ENCODE measurements around the gene CDH24.

The CDH24 gene

DNA sequence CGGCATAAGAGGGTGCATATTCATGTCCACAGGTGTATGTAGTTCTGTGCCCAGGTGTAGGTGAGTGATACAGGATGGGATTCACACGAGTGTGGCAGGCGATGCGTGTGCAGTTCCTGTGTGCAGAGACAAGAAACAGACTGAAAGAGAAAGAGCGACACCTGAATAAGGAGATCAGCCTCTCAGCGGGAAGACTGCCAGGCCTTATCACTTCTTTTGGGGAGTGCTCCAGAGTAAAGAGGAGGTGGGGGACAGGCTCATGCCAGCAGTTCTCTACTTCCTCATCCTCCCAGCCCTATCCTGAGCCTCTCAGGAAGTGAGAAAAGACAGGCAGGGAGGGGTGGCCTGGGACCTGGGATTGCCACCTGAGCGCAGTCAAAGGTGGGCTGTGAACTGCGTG, 12.5 kb downstream of the CDH24 start:
- no peak for DNase-seq (ENCODE audit: low spot score)
- FAIRE-seq: no peak

DNA sequence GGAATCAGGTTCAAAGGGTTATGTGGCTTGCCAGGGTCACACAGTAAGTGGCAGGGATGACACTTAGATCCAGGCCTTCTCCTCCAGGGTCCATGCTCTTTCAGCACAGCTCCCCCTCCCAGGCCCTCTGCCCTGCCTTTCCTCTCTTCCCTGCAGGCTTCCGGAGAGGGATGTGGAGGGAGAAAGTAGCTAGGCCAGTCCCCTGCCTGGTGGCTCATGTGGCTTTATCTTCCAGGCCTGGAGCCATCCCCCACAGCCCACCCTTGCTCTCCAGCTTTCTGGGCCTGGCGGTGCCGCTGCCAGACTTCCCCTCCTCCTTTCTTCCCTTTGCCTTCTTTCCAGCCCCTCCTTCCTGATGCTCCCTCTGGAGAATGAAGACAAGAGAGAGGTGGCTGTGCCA, 13.6 kb downstream of the CDH24 start:
- DNase-seq (ENCODE audit: low spot score) (no peak), FAIRE-seq (no peak)

DNA sequence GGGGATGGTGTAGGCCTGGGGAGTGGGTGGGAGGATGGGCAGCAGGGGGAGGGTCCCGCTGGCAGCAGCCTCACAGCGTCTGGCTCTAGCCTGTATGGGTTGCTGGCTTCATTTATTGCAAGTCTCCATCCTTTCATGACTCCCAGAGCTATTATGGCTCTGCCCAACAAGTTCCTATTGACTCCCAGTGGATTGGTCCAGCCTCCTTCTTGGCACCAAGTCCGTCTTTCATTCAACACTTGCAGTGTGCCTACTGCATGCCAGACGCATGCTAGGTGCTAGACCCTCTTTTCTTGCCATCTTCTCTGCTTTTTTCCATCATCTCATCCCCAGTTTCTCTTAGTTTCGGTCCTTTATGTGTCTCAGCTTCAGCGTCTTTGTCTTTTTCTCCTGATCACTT, 14.2 kb downstream of the CDH24 start:
- no peak for DNase-seq (ENCODE audit: low spot score)

DNA sequence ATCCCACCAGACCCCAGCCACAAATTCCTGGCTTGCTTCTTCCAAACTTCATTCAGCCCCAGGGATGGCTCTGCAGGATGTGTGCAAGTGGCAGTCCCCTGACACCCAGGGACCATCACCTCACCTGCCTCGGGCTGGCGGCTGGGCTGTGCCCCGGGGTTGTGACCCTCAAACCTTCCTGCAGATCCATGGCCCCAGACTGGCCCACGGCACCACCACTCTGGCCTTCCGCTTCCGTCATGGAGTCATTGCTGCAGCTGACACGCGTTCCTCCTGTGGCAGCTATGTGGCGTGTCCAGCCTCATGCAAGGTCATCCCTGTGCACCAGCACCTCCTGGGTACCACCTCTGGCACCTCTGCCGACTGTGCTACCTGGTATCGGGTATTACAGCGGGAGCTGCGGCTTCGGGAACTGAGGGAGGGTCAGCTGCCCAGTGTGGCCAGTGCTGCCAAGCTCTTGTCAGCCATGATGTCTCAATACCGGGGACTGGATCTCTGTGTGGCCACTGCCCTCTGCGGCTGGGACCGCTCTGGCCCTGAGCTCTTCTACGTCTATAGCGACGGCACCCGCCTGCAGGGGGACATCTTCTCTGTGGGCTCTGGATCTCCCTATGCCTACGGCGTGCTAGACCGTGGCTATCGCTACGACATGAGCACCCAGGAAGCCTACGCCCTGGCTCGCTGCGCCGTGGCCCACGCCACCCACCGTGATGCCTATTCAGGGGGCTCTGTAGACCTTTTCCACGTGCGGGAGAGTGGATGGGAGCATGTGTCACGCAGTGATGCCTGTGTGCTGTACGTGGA, 15.0 kb downstream of the CDH24 start, which contains the start of gene PSMB11:
TSS of gene PSMB11 (plus strand) at position 51 of the 804 bp plus-strand sequence. CDS start at position 65, 14 bp downstream.
- DNase-seq (ENCODE audit: low spot score) (no peak), FAIRE-seq (peak; percentile 56)

More for the DNA sequence above, 14.2 kb downstream of the CDH24 start:
- FAIRE-seq: no peak

DNA sequence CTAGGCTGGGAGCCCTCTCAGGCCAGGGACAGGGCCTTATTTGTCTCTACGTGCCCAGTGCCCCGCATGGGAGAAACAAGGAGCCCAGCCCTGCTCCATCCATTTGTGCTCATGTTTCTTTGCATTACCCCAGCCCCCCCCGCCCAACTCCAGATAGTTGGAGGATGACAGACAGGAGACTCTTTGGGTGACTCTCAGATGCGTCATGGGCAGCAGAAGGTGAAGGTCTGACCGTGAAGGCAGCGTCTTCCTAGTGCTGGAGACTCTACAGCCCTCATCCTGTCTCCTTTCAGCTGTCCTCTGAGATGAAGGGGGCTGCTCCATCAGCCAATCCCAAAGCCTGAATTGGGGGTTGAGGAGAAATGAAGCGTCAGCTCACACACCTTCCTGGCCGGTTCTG, 15.6 kb downstream of the CDH24 start:
- FAIRE-seq: no peak
- no peak for DNase-seq (ENCODE audit: low spot score)

DNA sequence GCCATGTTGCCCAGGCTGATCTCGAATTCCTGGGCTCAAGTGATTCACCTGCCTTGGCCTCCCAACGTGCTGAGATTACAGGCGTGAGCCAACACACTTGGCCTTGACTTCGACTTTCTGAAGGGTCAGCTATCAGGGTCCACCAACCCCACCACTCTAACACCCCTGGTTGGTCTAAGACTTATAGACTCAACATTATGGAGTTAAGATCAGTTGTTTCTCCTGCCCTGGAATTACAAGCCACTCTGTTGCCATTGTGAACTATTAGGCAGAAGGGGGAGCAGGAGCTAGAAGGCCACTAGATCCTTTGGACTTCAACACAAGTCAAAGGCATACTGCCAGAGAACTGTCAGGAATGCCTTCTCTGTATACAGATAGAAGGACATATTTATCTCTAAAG, 17.2 kb downstream of the CDH24 start:
- FAIRE-seq (no peak), DNase-seq (ENCODE audit: low spot score) (no peak)

DNA sequence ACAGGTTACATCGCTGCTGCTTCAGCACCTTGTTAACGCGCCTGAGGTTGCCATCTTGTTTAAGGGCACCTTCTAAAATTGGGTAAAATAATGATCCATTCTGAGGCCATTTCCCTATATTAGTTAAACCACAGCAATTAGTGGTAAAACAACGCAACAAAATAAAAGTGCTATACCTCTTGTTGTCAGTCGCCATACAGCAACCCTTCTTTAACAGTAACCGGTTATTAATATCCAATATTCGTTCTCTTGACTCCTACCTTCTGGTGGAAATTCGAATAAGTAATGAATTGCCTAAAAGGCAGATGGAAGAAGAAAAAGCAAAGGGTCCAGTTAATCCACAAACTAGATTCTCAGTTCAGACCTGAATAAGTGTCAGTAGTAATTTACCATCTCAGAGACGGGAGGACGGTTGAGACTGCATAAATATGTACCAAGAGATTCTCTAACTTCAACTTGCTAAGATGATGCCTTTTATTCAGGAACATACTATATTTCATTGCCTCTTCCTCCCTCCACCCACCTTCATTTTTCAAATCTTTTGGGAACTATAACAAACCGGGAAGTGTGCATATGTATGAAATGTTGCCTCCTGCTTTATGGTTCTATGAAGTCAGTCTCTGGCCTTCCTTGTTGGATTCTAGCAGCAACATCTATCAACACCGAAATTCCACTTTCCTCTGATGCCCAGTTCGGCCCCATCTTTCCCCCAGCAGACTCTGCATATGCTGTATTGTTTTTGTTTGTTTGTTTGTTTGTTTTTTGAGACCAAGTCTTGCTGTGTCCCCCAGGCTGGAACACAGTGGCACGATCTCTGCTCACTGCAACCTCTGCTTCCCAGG, 21.8 kb downstream of the CDH24 start:
- no peak for FAIRE-seq

DNA sequence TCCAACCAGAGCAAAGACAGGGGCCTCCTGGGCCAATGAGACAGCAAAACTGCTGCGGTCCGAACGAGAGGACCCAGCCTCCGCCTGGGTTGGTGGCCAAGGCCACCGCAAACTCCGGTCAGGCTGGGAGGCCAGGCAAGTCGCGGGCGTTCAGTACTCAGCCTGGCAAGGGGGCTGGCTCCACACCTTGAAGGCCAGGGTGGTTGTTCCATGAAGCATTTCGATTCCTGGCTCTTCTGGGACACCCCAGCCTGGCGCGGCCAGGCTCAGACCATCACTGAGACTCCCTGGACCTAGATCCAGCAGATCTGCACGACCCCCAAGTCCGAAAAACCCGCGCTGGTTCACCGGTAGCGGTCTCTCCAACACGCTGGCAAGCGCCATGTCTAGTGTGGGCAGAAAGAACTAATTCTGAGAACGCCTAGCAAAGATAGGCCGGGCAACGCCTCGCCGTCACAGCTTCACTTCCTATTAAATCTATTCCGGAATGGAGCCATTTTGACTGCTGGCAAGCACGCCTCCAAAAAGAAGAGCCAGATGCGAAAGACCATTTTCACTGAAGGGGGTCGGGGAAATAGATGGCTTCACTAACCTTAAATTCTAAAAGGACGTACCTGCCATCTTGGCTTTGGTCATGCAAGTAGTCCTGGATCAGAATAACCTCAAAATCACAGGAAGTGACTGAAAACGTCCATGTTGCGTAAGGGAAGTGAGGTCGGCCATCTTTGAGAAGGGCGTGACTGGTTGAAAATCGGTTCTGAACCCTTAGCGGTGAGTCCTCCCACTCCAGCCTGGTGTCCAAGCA, 22.6 kb downstream of the CDH24 start, which contains the start of gene PSMB5:
TSS of gene PSMB5 (minus strand) at position 403 of the 805 bp plus-strand sequence. CDS start at position 384, 19 bp downstream.
- peak; percentile 91 for DNase-seq (ENCODE audit: low spot score)
- no peak for FAIRE-seq

More for the DNA sequence above, 21.8 kb downstream of the CDH24 start:
- no peak for DNase-seq (ENCODE audit: low spot score)

DNA sequence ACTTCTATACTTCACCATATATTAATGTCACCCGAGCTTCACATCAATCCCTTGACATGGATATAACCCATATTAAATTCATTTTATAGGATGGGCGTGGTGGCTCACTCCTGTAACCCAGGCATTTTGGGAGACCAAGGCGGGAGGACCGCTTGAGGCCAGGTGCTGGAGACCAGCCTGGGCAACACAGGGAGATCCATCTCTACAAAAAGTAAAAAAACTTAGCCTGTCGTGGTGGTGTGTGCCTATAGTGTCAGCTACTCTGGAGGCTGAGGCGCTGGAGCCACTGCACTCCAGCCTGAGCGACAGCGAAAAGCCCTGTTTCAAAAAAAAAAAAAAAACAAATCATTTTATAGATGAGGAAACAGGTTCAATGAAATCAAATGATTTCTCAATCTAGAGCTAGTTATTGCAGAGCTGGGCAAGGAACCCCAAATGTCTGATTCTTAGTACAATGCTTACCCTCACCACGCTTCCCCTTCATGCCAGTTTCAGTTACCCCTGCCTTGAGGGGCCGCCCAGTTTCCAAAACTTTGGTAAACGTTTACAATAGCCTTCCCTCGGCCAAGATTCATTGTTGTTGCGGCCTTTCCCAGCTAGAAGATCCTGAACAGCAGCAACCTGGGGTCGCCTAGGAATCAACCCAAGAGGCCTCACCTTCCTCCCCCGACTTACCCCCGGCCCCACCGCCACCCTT, 23.4 kb downstream of the CDH24 start:
- FAIRE-seq (no peak), DNase-seq (ENCODE audit: low spot score) (no peak)

DNA sequence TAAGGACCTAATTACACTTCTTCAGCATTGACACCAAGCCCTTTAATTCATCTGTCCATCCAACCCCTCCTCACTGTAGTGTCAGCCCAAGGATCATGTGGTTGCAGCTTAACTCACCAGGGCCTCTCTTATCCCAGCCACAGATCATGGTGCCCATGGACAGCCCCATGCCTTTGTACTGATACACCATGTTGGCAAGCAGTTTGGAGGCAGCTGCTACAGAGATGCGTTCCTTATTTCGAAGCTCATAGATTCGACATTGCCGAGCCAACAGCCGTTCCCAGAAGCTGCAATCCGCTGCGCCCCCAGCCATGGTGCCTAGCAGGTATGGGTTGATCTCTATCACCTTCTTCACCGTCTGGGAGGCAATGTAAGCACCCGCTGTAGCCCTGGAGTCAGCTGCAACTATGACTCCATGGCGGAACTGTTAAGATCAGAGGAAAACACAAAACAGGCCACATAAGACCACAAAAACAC, 24.0 kb downstream of the CDH24 start:
- FAIRE-seq (no peak), DNase-seq (ENCODE audit: low spot score) (no peak)

DNA sequence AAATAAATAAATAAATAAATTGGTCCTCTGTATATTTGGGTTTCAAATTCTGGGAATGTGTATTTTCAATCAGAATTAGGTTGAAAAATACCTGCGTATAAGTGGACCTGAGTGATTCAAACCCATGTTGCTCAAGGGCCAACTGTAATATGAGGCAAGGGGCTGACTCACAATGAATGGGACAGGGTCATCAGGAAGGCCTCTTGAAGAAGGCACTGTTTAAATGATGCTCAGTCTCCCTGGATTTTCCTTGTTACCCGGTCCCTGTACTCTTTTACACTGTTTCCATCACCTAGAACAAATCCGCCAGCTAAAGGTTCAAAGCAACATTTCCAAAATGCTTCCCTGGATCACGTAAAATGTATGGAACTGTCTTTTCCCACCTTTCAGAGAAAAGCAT, 26.4 kb downstream of the CDH24 start:
- DNase-seq (ENCODE audit: low spot score): no peak
- no peak for FAIRE-seq

DNA sequence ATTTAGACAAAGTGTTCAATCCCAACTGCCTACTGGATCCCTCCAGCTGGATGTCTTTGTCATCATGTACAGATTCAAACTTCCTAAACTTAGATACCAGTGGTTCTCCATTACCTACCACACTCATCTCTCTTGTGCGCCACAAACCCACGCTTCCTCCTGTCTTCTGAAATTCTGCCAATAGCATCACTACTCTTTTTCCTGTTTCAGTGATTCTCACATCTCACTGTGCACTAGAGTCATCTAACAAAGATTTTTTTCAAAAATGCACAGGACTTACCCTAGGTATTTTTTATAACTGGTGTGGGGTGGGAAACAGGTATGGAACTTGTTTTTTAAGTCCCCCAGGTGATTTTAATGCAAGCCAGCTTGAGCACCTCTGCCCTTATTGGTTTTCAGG, 28.5 kb downstream of the CDH24 start:
- FAIRE-seq (no peak), DNase-seq (ENCODE audit: low spot score) (no peak)

DNA sequence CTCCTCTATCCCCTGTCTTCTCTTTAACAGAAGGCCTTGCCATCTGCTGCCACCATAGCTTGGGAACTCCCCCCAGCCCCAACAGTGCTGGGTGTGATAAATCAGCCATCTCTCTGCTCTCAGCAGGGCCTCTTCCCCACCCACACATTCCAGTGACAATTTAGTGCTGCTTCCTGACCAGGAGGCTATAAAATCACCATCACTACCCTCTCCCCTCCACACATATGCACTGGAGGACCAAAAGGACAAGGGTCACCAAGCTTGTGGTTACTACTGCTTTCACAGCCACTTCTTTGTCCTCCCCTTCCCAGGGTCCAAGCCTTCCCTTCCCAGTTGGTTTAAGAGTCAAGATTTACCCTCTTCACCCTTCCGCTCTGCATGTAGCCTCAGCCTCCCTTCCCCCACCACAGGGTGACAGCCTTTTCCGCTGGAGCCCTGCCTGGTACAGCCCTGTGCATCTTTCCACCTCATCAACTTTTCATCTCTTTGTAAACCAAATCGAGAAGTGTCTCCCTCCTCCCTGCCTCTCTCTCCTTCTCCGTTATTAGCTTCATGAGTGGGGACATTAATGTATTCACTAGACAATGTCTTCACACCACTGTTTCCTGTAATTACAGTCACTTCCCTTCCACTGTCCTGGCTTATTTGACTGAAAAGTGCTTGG, 32.0 kb downstream of the CDH24 start:
- no peak for DNase-seq (ENCODE audit: low spot score)
- no peak for FAIRE-seq

DNA sequence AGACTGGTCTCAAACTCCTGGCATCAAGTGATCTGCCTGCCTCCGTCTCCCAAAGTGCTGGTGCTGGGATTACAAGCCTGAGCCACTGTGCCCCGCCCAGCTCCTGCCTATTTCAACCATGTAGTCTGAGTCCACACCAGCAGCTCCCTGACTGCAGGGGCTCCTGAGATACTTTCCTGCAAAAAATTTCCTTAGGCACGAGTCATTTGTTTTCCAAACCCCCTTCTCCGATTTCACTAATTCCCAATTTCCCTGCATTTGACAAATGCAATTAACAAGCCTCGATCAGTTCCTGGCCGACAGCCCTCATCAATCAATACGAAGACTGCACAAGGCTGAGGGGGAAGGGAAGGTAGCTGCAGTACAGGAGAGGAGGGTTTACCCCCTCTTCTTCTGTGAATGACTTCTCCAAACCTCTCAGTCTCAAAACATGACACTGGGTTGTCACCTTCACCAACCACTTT, 32.7 kb downstream of the CDH24 start:
- FAIRE-seq: no peak
- DNase-seq (ENCODE audit: low spot score): no peak

DNA sequence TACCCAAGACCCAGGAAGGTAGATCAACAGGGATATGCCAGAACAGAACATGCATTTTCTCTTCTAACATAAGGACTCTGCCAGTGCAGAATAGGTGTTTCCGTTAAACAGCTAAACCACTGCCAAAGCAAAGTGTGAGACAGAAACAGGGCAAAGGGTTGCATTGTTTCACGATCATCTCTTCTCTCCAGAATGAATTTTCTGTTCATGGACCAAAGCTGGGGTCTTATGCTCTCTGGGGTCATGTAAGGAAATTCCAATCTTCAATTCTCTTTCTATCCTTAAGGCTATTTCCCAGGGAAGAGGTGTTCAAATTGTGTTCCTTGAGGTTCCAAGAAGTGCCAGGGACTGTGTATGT, 33.5 kb downstream of the CDH24 start:
- DNase-seq (ENCODE audit: low spot score) (no peak), FAIRE-seq (no peak)

DNA sequence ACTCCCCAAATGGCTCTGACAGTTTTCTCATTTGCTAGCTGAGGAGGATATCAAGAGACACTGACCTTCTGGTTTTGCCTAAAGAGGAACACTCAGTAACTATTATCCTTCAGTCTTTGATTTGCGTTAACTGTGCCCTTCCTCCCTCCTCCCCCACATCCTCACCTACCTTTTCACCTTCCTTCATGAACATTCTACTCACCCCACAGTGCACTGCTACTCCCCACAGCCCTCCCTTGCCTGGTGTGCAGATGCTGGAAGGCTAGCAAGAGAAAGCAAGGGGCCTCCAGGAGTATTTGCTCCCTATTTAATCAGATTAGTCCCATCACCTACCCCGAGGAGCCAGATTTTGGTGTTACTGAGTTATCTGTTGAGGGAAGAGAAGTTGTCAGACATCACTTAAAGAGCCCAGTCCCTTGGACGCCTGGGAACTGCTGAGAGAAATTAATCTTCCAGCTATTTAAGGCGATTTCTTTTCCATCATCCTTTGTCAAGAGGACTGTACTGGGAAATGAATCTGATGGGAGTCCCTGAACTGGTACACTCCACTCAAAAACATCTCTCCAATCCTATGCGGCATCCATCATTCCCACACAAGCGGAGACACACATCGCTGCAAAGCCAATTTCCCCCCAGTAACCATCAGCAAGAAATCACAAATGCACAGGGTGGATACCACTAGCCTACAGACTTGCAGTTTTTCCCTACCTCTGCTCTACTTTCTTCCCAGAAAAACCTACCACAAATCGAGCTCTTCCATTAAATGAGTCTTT, 34.1 kb downstream of the CDH24 start:
- DNase-seq (ENCODE audit: low spot score) (no peak), FAIRE-seq (no peak)

DNA sequence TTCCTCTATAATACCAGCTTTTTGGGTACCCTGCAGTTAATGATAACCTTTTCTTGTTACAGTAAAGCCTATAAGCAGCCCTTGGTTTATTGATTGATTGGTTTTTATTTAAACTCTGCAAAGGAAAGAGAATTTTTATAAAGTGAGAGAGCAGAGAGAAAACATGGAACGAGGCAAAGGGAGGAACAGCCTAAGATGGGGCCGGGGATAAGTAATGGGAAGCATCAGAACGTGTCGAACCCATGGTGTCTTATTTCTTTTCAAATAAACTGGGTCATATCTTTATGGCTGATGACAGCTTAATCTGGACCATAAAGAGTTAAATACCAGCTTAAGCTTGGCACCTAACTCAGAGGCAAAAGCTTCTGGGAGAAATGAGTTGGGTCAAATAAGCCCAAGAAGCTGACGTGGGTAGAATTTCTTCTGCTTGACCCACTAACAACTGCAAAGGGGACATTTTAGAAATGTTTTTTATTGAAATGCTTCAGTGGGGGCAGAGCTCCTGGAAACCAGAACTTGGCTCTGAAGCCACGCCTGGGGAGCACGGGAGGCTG, 35.4 kb downstream of the CDH24 start:
- FAIRE-seq (no peak), DNase-seq (ENCODE audit: low spot score) (no peak)

DNA sequence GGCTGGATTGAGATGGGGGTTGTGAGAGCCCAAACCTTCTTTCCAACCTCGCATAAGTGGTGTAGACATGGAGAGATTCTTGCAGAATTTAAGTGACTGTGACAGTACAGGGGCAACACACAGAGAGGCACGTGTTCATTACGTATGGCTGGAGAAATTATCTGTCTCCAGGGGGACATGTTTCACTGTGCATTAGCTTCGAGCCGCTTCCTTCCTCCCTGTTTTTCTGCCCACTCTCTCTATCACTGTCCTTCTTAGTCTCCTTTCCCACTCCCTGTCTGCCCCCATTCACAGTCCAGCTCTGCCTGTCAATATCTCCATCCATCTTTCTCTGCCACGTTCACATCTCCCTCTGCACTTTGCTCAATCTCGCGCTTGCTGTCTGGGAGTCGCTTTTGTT, 35.9 kb downstream of the CDH24 start:
- DNase-seq (ENCODE audit: low spot score) (no peak), FAIRE-seq (no peak)

All from urothelium cell line (cell line).